ENCODE data around the gene NUP214.

The NUP214 gene

GRCh38 chr9:131125288-131126058 is at the start of gene NUP214:
Gene NUP214 (plus strand): TSS chr9:131125586. CDS start chr9:131125705, 119 bp downstream.
- DNase-seq: peak; percentile 97

- no peak for DNase-seq
These were observed 48.8 kb upstream of the NUP214 start for GRCh38 chr9:131076347-131077195.

- DNase-seq: no peak
These were observed 46.7 kb upstream of the NUP214 start for GRCh38 chr9:131078427-131079366.

GRCh38 chr9:131080589-131080988 is 44.8 kb upstream of the NUP214 start:
- DNase-seq: no peak

- no peak for DNase-seq
These were observed 43.5 kb upstream of the NUP214 start for GRCh38 chr9:131081868-131082267.

GRCh38 chr9:131082774-131083512 is 42.4 kb upstream of the NUP214 start:
- no peak for DNase-seq

- no peak for DNase-seq
These were observed 40.6 kb upstream of the NUP214 start for GRCh38 chr9:131084661-131085369.

GRCh38 chr9:131085370-131086122 is 39.8 kb upstream of the NUP214 start:
- DNase-seq: no peak

GRCh38 chr9:131087354-131087893 is 38.0 kb upstream of the NUP214 start:
- no peak for DNase-seq

GRCh38 chr9:131090025-131090787 is 35.2 kb upstream of the NUP214 start:
- no peak for DNase-seq

GRCh38 chr9:131091352-131091992 is 33.9 kb upstream of the NUP214 start:
- DNase-seq: no peak

- DNase-seq: no peak
These were observed 33.4 kb upstream of the NUP214 start for GRCh38 chr9:131092030-131092429.

- no peak for DNase-seq
These were observed 32.6 kb upstream of the NUP214 start for GRCh38 chr9:131092548-131093440.

- DNase-seq: no peak
These were observed 31.4 kb upstream of the NUP214 start for GRCh38 chr9:131094015-131094414.

GRCh38 chr9:131094622-131095021 is 30.8 kb upstream of the NUP214 start:
- peak; percentile 85 for DNase-seq

- DNase-seq: no peak
These were observed 29.6 kb upstream of the NUP214 start for GRCh38 chr9:131095666-131096268.
